ENCODE results near the gene STK24. TPM values are rescaled to one million over a fixed set of nuclear protein-coding genes. Genes with fewer than 3 reads are reported as not detected.

The STK24 gene
- total and polyA plus RNA-seq, 2 of the 8 experiments (the other 6 are each of a cell fraction or from before 2014, with no cell fraction given) = 62.8 to 143 TPM

- H3K27me3 ChIP-seq (replicated peaks in 1 of 4; ENCODE audit: control insufficient read depth in 3 of 4, extremely low read depth in 1 of 4, insufficient read depth in 3 of 4, low read length in 3 of 4) = no peaks in the 10 kb centered on the region
- 92% methylated on average over 7 of the region's 7 CpGs; no CpG with 5 or more reads in 1 of the 2 experiments for WGBS, 2 experiments (ENCODE audit: extremely low coverage in 1 of 2, insufficient coverage in 1 of 2, insufficient read length in 1 of 2, insufficient replicate concordance in 2 of 2, low coverage in 1 of 2, low lambda C conversion rate in 2 of 2, missing lambda C conversion rate in 1 of 2)
- DNase-seq (ENCODE audit: low read depth in 1 of 2, low spot score in 2 of 2) (no peak), FAIRE-seq (no peak)
- no peak overlapping the region for H3K4me3 ChIP-seq (ENCODE audit: extremely low read depth in 1 of 4, insufficient read depth in 2 of 4, low read depth in 3 of 4, low read length in 4 of 4)
- no peak overlapping the region for H3K4me2 ChIP-seq (ENCODE audit: insufficient read depth in 1 of 2, low read depth in 2 of 2, low read length in 2 of 2)
- no peak overlapping the region for H3K56ac ChIP-seq (replicated peaks; ENCODE audit: insufficient read length, low read depth, low read length)
- no peak overlapping the region for H3K18ac ChIP-seq (ENCODE audit: extremely low read depth, low read length)
- H3K9me3 ChIP-seq (ENCODE audit: insufficient read depth in 2 of 2, low read depth in 1 of 2, low read length in 1 of 2) = no peaks in the 10 kb centered on the region
- H3K23me2 ChIP-seq (ENCODE audit: low read depth, low read length) = no peaks in the 10 kb centered on the region
- H2BK5ac ChIP-seq (ENCODE audit: low read depth, low read length) = no peak overlapping the region
- no peak overlapping the region for H2BK12ac ChIP-seq (ENCODE audit: low read depth, low read length)
- H4K20me1 ChIP-seq (replicated peaks in 1 of 2; ENCODE audit: control insufficient read depth in 1 of 2, insufficient read depth in 2 of 2, low read length in 2 of 2) = peaks cover 17% of the 10 kb centered on the region in 2 experiments
- no peak overlapping the region for H3K4ac ChIP-seq (replicated peaks; ENCODE audit: insufficient read length, low read depth, low read length)
- peaks cover 4 to 19% (median 16%) of the 10 kb centered on the region in 4 experiments for H3K4me1 ChIP-seq (replicated peaks in 1 of 4; ENCODE audit: control insufficient read depth in 3 of 4, insufficient read depth in 4 of 4, low read length in 3 of 4)
- TF ChIP-seq CEBPB (IDR thresholded peaks at IDR 0.05; ENCODE audit: low read depth, low read length) (no peak), ATF3 (IDR thresholded peaks at IDR 0.05; ENCODE audit: insufficient read depth, low read depth, low read length) (no peak), NRF1 (IDR thresholded peaks at IDR 0.05; ENCODE audit: low read depth, low read length) (no peak), KDM4A (IDR thresholded peaks at IDR 0.05; ENCODE audit: low read depth, low read length, severe bottlenecking) (no peak), SP2 (IDR thresholded peaks at IDR 0.05; ENCODE audit: low read length) (no peak), EP300 (IDR thresholded peaks at IDR 0.05; ENCODE audit: borderline replicate concordance in 1 of 2, low read depth in 2 of 2, low read length in 2 of 2) (no peak), RFX5 (IDR thresholded peaks at IDR 0.05; ENCODE audit: borderline replicate concordance, low read depth, low read length) (no peak), CHD2 (IDR thresholded peaks at IDR 0.05; ENCODE audit: low read length) (no peak), JUND (IDR thresholded peaks at IDR 0.05; ENCODE audit: low read length) (no peak), SIX5 (IDR thresholded peaks at IDR 0.05; ENCODE audit: low read depth, low read length) (no peak), ASH2L (IDR thresholded peaks at IDR 0.05; ENCODE audit: low read length) (no peak)
- no peak overlapping the region for H4K5ac ChIP-seq (ENCODE audit: insufficient read length, low read depth, low read length)
- peaks cover 5 to 84% of the 10 kb centered on the region in 2 experiments; a peak in 3 of 4 replicates for H3K79me2 ChIP-seq (ENCODE audit: control insufficient read depth in 1 of 2, insufficient read depth in 2 of 2, low read length in 2 of 2)
- H3K36me3 ChIP-seq (ENCODE audit: control insufficient read depth in 2 of 4, insufficient read depth in 4 of 4, low read length in 3 of 4) = no peaks in the 10 kb centered on the region
- no peak overlapping the region for H2AK5ac ChIP-seq (ENCODE audit: low read depth, low read length)
- peaks cover 13% of the 10 kb centered on the region; the same call in 1 of the 2 replicates for H3K79me1 ChIP-seq (ENCODE audit: low read depth, low read length)
- H4K91ac ChIP-seq (replicated peaks; ENCODE audit: insufficient read length, low read length) = no peak overlapping the region
- no peak overlapping the region for H3K27ac ChIP-seq (ENCODE audit: low read depth, low read length)
- POLR2A ChIA-PET (ENCODE audit: partially characterized antibody) = no interaction called here
- no peak overlapping the region for H2BK120ac ChIP-seq (replicated peaks; ENCODE audit: low read depth, low read length)
- no peak overlapping the region for H3K9ac ChIP-seq (replicated peaks in 1 of 4; ENCODE audit: extremely low read depth in 1 of 4, low read depth in 3 of 4, low read length in 3 of 4)
- CTCF ChIA-PET (ENCODE audit: partially characterized antibody) = no interaction called here
- no peak overlapping the region for H2BK20ac ChIP-seq (ENCODE audit: low read length)
- H2BK15ac ChIP-seq (ENCODE audit: low read length) = no peak overlapping the region
- no peak overlapping the region for H3K23ac ChIP-seq (ENCODE audit: insufficient read length)
- H2AFZ ChIP-seq (ENCODE audit: low read length) = no peak overlapping the region
- H4K8ac ChIP-seq (ENCODE audit: extremely low read depth, insufficient read depth, low read length) = no peak overlapping the region
- H3K14ac ChIP-seq (ENCODE audit: insufficient read length) = no peak overlapping the region
These were observed 65.5 kb downstream of the STK24 start for GRCh38 chr13:98511435-98511834.
